Measurements from ENCODE around the gene ASH1L.
"Not testable (repeated sequence)": the region's sequence is repeated elsewhere in the genome, so short reads cannot be mapped to it uniquely, and the experiment has no call there.

Gene ASH1L

GRCh38 chr1:155451199-155451598 is 111.4 kb downstream of the ASH1L start:
- no peak for DNase-seq (ENCODE audit: low spot score)

- not testable (repeated sequence) for DNase-seq (ENCODE audit: low spot score)
These were observed 120.2 kb downstream of the ASH1L start for GRCh38 chr1:155442431-155442830.

GRCh38 chr1:155437405-155437804 is 125.2 kb downstream of the ASH1L start:
- no peak for DNase-seq (ENCODE audit: low spot score)

- not testable (repeated sequence) for DNase-seq (ENCODE audit: low spot score)
These were observed 128.7 kb downstream of the ASH1L start for GRCh38 chr1:155433831-155434389.

GRCh38 chr1:155433128-155433830 is 129.3 kb downstream of the ASH1L start:
- DNase-seq (ENCODE audit: low spot score), result not testable (repeated sequence)

- DNase-seq (ENCODE audit: low spot score), result no peak
These were observed 138.5 kb downstream of the ASH1L start for GRCh38 chr1:155424091-155424490.

- no peak for DNase-seq (ENCODE audit: low spot score)
These were observed 141.8 kb downstream of the ASH1L start for GRCh38 chr1:155420788-155421187.

GRCh38 chr1:155411840-155412239 is 150.8 kb downstream of the ASH1L start:
- DNase-seq (ENCODE audit: low spot score), result not testable (repeated sequence)

GRCh38 chr1:155410931-155411330 is 151.7 kb downstream of the ASH1L start:
- no peak for DNase-seq (ENCODE audit: low spot score)

- DNase-seq (ENCODE audit: low spot score), result no peak
These were observed 165.6 kb downstream of the ASH1L start for GRCh38 chr1:155396874-155397476.

- no peak for DNase-seq (ENCODE audit: low spot score)
These were observed 169.6 kb downstream of the ASH1L start for GRCh38 chr1:155392898-155393411.

GRCh38 chr1:155389826-155390225 is 172.8 kb downstream of the ASH1L start:
- no peak for DNase-seq (ENCODE audit: low spot score)

GRCh38 chr1:155385836-155386235 is 176.8 kb downstream of the ASH1L start:
- not testable (repeated sequence) for DNase-seq (ENCODE audit: low spot score)

- DNase-seq (ENCODE audit: low spot score), result no peak
These were observed 179.2 kb downstream of the ASH1L start for GRCh38 chr1:155383406-155383805.

- no peak for DNase-seq (ENCODE audit: low spot score)
These were observed 182.9 kb downstream of the ASH1L start for GRCh38 chr1:155379631-155380090.

- no peak for DNase-seq (ENCODE audit: low spot score)
These were observed 183.4 kb downstream of the ASH1L start for GRCh38 chr1:155379180-155379579.

GRCh38 chr1:155360051-155360450 is 202.6 kb downstream of the ASH1L start:
- no peak for DNase-seq (ENCODE audit: low spot score)

GRCh38 chr1:155352631-155353030 is 210.0 kb downstream of the ASH1L start:
- no peak for DNase-seq (ENCODE audit: low spot score)

GRCh38 chr1:155342842-155343241 is 219.8 kb downstream of the ASH1L start:
- no peak for DNase-seq (ENCODE audit: low spot score)

- DNase-seq (ENCODE audit: low spot score), result no peak
These were observed 223.0 kb downstream of the ASH1L start for GRCh38 chr1:155339515-155340097.

GRCh38 chr1:155334962-155335361 is 227.6 kb downstream of the ASH1L start:
- no peak for DNase-seq (ENCODE audit: low spot score)

- no peak for DNase-seq (ENCODE audit: low spot score)
These were observed 232.5 kb downstream of the ASH1L start for GRCh38 chr1:155329980-155330598.

Measured in CD4-positive, alpha-beta T cell treated with Interleukin-15 for 4 hours (primary cell).